Kidney glomerular epithelial cell (primary cell): ENCODE data around the gene OR2B6.

Source experiments
- DNase-seq: peaks from one replicate; lab custom pipeline; 2025; lab: John Stamatoyannopoulos, UW

OR2B6 gene

GRCh38 chr6:28000351-28001045 is 43.5 kb downstream of the OR2B6 start:
- no peak for DNase-seq

- DNase-seq, result no peak
Measured at GRCh38 chr6:28001351-28001750, 44.3 kb downstream of the OR2B6 start.

GRCh38 chr6:28001751-28002150 is 44.7 kb downstream of the OR2B6 start:
- no peak for DNase-seq

GRCh38 chr6:28002161-28002560 is 45.1 kb downstream of the OR2B6 start:
- peak; percentile 56 for DNase-seq

GRCh38 chr6:28003059-28003458 is 46.0 kb downstream of the OR2B6 start:
- no peak for DNase-seq

- DNase-seq, result no peak
Measured at GRCh38 chr6:28003661-28004060, 46.6 kb downstream of the OR2B6 start.

GRCh38 chr6:28004350-28005151 is 47.5 kb downstream of the OR2B6 start:
- DNase-seq, result no peak

GRCh38 chr6:28005152-28005890 is 48.3 kb downstream of the OR2B6 start:
- no peak for DNase-seq

GRCh38 chr6:28005975-28006374 is 48.9 kb downstream of the OR2B6 start:
- no peak for DNase-seq
